ENCODE results near the gene XRCC5. TPM values are rescaled to one million over a fixed set of nuclear protein-coding genes. Genes with fewer than 3 reads are reported as not detected.
"Not testable (repeated sequence)": the region's sequence is repeated elsewhere in the genome, so short reads cannot be mapped to it uniquely, and the experiment has no call there.

Gene XRCC5
- polyA plus RNA-seq (ENCODE audit: insufficient read length in 4 of 4), result 100 to 1,000 TPM; 248 to 472 (median 325) TPM

- DNase-seq (ENCODE audit: low read depth in 4 of 4, low spot score in 3 of 4), result peak; percentile 93 to 97 (median 94)
Measured at GRCh38 chr2:216108967-216109921, at the start of gene XRCC5. Gene XRCC5 (plus strand): TSS chr2:216109348. CDS start chr2:216109437, 89 bp downstream.

- DNase-seq (ENCODE audit: low read depth in 4 of 4, low spot score in 3 of 4), result no peak
Measured at GRCh38 chr2:216064014-216064630, 45.0 kb upstream of the XRCC5 start.

GRCh38 chr2:216064665-216065064, 44.5 kb upstream of the XRCC5 start:
- DNase-seq (ENCODE audit: low read depth in 4 of 4, low spot score in 3 of 4), result no peak

- no peak for DNase-seq (ENCODE audit: low read depth in 4 of 4, low spot score in 3 of 4)
Measured at GRCh38 chr2:216066230-216066629, 42.9 kb upstream of the XRCC5 start.

- no peak for DNase-seq (ENCODE audit: low read depth in 4 of 4, low spot score in 3 of 4)
Measured at GRCh38 chr2:216069028-216069427, 40.1 kb upstream of the XRCC5 start.

- DNase-seq (ENCODE audit: low read depth in 4 of 4, low spot score in 3 of 4), result no peak
Measured at GRCh38 chr2:216070195-216070594, 39.0 kb upstream of the XRCC5 start.

- DNase-seq (ENCODE audit: low read depth in 4 of 4, low spot score in 3 of 4), result no peak
Measured at GRCh38 chr2:216071111-216071851, 37.9 kb upstream of the XRCC5 start.

- no peak for DNase-seq (ENCODE audit: low read depth in 4 of 4, low spot score in 3 of 4)
Measured at GRCh38 chr2:216072473-216072872, 36.7 kb upstream of the XRCC5 start.

- no peak for DNase-seq (ENCODE audit: low read depth in 4 of 4, low spot score in 3 of 4)
Measured at GRCh38 chr2:216073773-216074172, 35.4 kb upstream of the XRCC5 start.

- no peak for DNase-seq (ENCODE audit: low read depth in 4 of 4, low spot score in 3 of 4)
Measured at GRCh38 chr2:216074380-216074779, 34.8 kb upstream of the XRCC5 start.

- DNase-seq (ENCODE audit: low read depth in 4 of 4, low spot score in 3 of 4), result no peak
Measured at GRCh38 chr2:216074794-216075193, 34.4 kb upstream of the XRCC5 start.

GRCh38 chr2:216075510-216076485, 33.4 kb upstream of the XRCC5 start:
- DNase-seq (ENCODE audit: low read depth in 4 of 4, low spot score in 3 of 4), result no peak

GRCh38 chr2:216078776-216079175, 30.4 kb upstream of the XRCC5 start:
- DNase-seq (ENCODE audit: low read depth in 4 of 4, low spot score in 3 of 4), result no peak

GRCh38 chr2:216080048-216080447, 29.1 kb upstream of the XRCC5 start:
- not testable (repeated sequence) for DNase-seq (ENCODE audit: low read depth in 4 of 4, low spot score in 3 of 4)

- DNase-seq (ENCODE audit: low read depth in 4 of 4, low spot score in 3 of 4), result no peak
Measured at GRCh38 chr2:216081012-216081411, 28.1 kb upstream of the XRCC5 start.

- DNase-seq (ENCODE audit: low read depth in 4 of 4, low spot score in 3 of 4), result peak in 2 of 4 donors; percentile 45 to 52
Measured at GRCh38 chr2:216081487-216082116, 27.5 kb upstream of the XRCC5 start, which contains the start of the genes PECR and TMEM169. Gene PECR (minus strand): TSS chr2:216081809. CDS start chr2:216081741, 68 bp downstream. Gene TMEM169 (plus strand): TSS chr2:216081919. CDS start chr2:216095964, 14,045 bp downstream.

GRCh38 chr2:216082117-216082711, 26.9 kb upstream of the XRCC5 start:
- DNase-seq (ENCODE audit: low read depth in 4 of 4, low spot score in 3 of 4), result no peak

GRCh38 chr2:216082805-216083204, 26.3 kb upstream of the XRCC5 start:
- DNase-seq (ENCODE audit: low read depth in 4 of 4, low spot score in 3 of 4), result no peak

All from left renal pelvis (tissue), 4 donors.